Bone marrow (tissue), 2 donors: Measurements from ENCODE around the gene NFAT5.

ENCODE experiments used
- DNase-seq, 2 donors: peaks; one replicate each; lab custom pipeline; 2025; lab: John Stamatoyannopoulos, UW

The NFAT5 gene

GRCh38 chr16:69741519-69741918 lies 175.8 kb downstream of the NFAT5 start:
- no peak for DNase-seq

GRCh38 chr16:69741951-69742904 lies 176.5 kb downstream of the NFAT5 start:
- no peak for DNase-seq

- no peak for DNase-seq
These were observed 178.8 kb downstream of the NFAT5 start for GRCh38 chr16:69744363-69745231.

- DNase-seq: no peak
These were observed 179.5 kb downstream of the NFAT5 start for GRCh38 chr16:69745232-69745612.

- DNase-seq: no peak
These were observed 180.2 kb downstream of the NFAT5 start for GRCh38 chr16:69745959-69746358.

- DNase-seq: no peak
These were observed 181.3 kb downstream of the NFAT5 start for GRCh38 chr16:69747115-69747514.

GRCh38 chr16:69748694-69749345 lies 183.1 kb downstream of the NFAT5 start:
- no peak for DNase-seq

- no peak for DNase-seq
These were observed 188.3 kb downstream of the NFAT5 start for GRCh38 chr16:69754143-69754468.
